Measurements from ENCODE around the gene MICAL2.

MICAL2 gene

GRCh38 chr11:12303421-12304149, 193.2 kb downstream of the MICAL2 start:
- H3K4me3 ChIP-seq (ENCODE audit: low read depth, low read length): no peak overlapping the region
- TF ChIP-seq, protein P1, sequence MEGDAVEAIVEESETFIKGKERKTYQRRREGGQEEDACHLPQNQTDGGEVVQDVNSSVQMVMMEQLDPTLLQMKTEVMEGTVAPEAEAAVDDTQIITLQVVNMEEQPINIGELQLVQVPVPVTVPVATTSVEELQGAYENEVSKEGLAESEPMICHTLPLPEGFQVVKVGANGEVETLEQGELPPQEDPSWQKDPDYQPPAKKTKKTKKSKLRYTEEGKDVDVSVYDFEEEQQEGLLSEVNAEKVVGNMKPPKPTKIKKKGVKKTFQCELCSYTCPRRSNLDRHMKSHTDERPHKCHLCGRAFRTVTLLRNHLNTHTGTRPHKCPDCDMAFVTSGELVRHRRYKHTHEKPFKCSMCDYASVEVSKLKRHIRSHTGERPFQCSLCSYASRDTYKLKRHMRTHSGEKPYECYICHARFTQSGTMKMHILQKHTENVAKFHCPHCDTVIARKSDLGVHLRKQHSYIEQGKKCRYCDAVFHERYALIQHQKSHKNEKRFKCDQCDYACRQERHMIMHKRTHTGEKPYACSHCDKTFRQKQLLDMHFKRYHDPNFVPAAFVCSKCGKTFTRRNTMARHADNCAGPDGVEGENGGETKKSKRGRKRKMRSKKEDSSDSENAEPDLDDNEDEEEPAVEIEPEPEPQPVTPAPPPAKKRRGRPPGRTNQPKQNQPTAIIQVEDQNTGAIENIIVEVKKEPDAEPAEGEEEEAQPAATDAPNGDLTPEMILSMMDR (IDR thresholded peaks at IDR 0.05; ENCODE audit: low read depth, low read length, missing control alignments): no peak
- DNase-seq (ENCODE audit: low read depth): no peak

- TF ChIP-seq, protein P1 (IDR thresholded peaks at IDR 0.05; ENCODE audit: low read depth, low read length, missing control alignments): no peak
- H3K4me3 ChIP-seq (ENCODE audit: low read depth, low read length): no peak overlapping the region
- no peak for DNase-seq (ENCODE audit: low read depth)
Observed at GRCh38 chr11:12306830-12307229, 196.4 kb downstream of the MICAL2 start.

DNA sequence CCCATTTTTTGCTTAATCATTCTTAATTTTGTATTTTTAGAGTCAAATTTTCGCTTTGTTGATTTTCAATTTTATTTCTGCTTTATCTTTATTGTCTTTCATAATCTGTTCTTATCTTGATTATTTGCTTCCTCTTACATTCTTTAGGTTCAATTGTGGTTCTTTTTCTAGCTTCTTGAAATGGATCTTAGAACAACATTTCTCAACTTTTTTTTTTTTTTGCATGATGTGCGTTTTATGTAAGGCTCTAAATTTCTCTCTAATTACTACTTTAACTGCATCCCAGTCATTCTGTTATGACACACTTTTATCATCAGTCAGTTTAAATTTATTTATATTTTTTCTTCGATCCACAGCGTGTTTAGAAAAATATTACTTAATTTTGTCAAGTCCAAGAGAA, 201.7 kb downstream of the MICAL2 start:
- TF ChIP-seq, protein P1 (IDR thresholded peaks at IDR 0.05; ENCODE audit: low read depth, low read length, missing control alignments): no peak
- no peak overlapping the region for H3K4me3 ChIP-seq (ENCODE audit: low read depth, low read length)

More for the DNA sequence above, 201.7 kb downstream of the MICAL2 start:
- DNase-seq (ENCODE audit: low read depth): no peak

All from GM12864 (cell line).